ENCODE results near the gene MRPS18A. TPM values are rescaled to one million over a fixed set of nuclear protein-coding genes. Genes with fewer than 3 reads are reported as not detected.

Gene MRPS18A
- total and polyA plus RNA-seq, 9 of the 15 experiments (the other 6 are each of a cell fraction or from before 2014, with no cell fraction given): 87.5 to 243 (median 125) TPM

GRCh38 chr6:43702534-43703440 is 15.2 kb upstream of the MRPS18A start (continued):
- TF ChIP-seq NRF1 (conservative IDR thresholded peaks at IDR 0.05 in 1 of 2, IDR thresholded peaks at IDR 0.05 in 1 of 2) (peak; percentile 77 to 81), SMARCE1 (IDR thresholded peaks at IDR 0.05) (peak; percentile 91), ZNF3 (CRISPR knock-in tag; IDR thresholded peaks at IDR 0.05) (no peak), SAFB2 (IDR thresholded peaks at IDR 0.05; ENCODE audit: borderline replicate concordance, low read depth, low read length, severe bottlenecking) (no peak), KLF16 (IDR thresholded peaks at IDR 0.05) (0 out of 2 replicates have a peak, but pooled peaks have one; percentile 33), MXD1 (CRISPR knock-in tag; IDR thresholded peaks at IDR 0.05; ENCODE audit: borderline replicate concordance, poor library complexity, severe bottlenecking) (no peak), POLR2A (conservative IDR thresholded peaks at IDR 0.05) (peak; percentile 90), SP2 (IDR thresholded peaks at IDR 0.05; ENCODE audit: extremely low read depth, low read depth, low read length, poor library complexity, severe bottlenecking) (no peak), SREBF1 (IDR thresholded peaks at IDR 0.05; ENCODE audit: borderline replicate concordance, low read depth, low read length) (no peak), MAZ (CRISPR knock-in tag; conservative IDR thresholded peaks at IDR 0.05 in 1 of 2, IDR thresholded peaks at IDR 0.05 in 1 of 2) (peak; percentile 97 to 99), ZC3H8 (IDR thresholded peaks at IDR 0.05) (peak; percentile 95), NEUROD1 (IDR thresholded peaks at IDR 0.05; ENCODE audit: borderline replicate concordance, low read depth, low read length, partially characterized antibody) (peak; percentile 43), ZBTB12 (CRISPR knock-in tag; IDR thresholded peaks at IDR 0.05) (peak; percentile 82)
- TF ChIP-seq, protein P1, sequence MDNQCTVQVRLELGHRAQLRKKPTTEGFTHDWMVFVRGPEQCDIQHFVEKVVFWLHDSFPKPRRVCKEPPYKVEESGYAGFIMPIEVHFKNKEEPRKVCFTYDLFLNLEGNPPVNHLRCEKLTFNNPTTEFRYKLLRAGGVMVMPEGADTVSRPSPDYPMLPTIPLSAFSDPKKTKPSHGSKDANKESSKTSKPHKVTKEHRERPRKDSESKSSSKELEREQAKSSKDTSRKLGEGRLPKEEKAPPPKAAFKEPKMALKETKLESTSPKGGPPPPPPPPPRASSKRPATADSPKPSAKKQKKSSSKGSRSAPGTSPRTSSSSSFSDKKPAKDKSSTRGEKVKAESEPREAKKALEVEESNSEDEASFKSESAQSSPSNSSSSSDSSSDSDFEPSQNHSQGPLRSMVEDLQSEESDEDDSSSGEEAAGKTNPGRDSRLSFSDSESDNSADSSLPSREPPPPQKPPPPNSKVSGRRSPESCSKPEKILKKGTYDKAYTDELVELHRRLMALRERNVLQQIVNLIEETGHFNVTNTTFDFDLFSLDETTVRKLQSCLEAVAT (IDR thresholded peaks at IDR 0.05): peak; percentile 90 to 94
- TF ChIP-seq, protein P2, sequence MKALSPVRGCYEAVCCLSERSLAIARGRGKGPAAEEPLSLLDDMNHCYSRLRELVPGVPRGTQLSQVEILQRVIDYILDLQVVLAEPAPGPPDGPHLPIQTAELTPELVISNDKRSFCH (CRISPR knock-in tag; IDR thresholded peaks at IDR 0.05): no peak
- TF ChIP-seq, protein P2 (tag; IDR thresholded peaks at IDR 0.05): peak; percentile 10; the same call in 1 of the 2 replicates
- TF ChIP-seq, protein P3, sequence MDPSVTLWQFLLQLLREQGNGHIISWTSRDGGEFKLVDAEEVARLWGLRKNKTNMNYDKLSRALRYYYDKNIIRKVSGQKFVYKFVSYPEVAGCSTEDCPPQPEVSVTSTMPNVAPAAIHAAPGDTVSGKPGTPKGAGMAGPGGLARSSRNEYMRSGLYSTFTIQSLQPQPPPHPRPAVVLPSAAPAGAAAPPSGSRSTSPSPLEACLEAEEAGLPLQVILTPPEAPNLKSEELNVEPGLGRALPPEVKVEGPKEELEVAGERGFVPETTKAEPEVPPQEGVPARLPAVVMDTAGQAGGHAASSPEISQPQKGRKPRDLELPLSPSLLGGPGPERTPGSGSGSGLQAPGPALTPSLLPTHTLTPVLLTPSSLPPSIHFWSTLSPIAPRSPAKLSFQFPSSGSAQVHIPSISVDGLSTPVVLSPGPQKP (CRISPR knock-in tag; IDR thresholded peaks at IDR 0.05): no peak
- TF ChIP-seq, protein P4, sequence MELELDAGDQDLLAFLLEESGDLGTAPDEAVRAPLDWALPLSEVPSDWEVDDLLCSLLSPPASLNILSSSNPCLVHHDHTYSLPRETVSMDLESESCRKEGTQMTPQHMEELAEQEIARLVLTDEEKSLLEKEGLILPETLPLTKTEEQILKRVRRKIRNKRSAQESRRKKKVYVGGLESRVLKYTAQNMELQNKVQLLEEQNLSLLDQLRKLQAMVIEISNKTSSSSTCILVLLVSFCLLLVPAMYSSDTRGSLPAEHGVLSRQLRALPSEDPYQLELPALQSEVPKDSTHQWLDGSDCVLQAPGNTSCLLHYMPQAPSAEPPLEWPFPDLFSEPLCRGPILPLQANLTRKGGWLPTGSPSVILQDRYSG (tag; conservative IDR thresholded peaks at IDR 0.05; ENCODE audit: low read depth): no peak
- TF ChIP-seq, protein P5, sequence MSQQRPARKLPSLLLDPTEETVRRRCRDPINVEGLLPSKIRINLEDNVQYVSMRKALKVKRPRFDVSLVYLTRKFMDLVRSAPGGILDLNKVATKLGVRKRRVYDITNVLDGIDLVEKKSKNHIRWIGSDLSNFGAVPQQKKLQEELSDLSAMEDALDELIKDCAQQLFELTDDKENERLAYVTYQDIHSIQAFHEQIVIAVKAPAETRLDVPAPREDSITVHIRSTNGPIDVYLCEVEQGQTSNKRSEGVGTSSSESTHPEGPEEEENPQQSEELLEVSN (IDR thresholded peaks at IDR 0.05; ENCODE audit: borderline replicate concordance in 1 of 2, extremely low read depth in 1 of 2, insufficient read depth in 1 of 2, insufficient read length in 1 of 2, low read depth in 1 of 2, low read length in 1 of 2, poor library complexity in 1 of 2, severe bottlenecking in 1 of 2): no peak
